SK-N-SH (cell line): ENCODE results near the gene S100A9.

ENCODE experiments used
- CHD2 ChIP-seq: fragments of 150-350 bp; IDR thresholded peaks from 2 replicates; pipeline ENCODE4 v1.6.1; 2018; ENCODE audit warnings: low read length; ENCODE audit not compliant: partially characterized antibody
- CTCF ChIP-seq: fragments of 200-600 bp; sonication (generic); IDR thresholded peaks from 2 replicates; pipeline ENCODE4 v1.6.1; 2017; ENCODE audit warnings: antibody characterized with exemption, mild to moderate bottlenecking, moderate library complexity
- ELF1 ChIP-seq: IDR thresholded peaks from 2 replicates; pipeline ENCODE4 v1.4.0; 2012
- EZH2phosphoT487 ChIP-seq: fragments of 200-600 bp; sonication (generic); IDR thresholded peaks from 2 replicates; pipeline ENCODE4 v1.6.1; 2017; ENCODE audit warnings: low read depth, mixed run types, mild to moderate bottlenecking, antibody characterized with exemption, moderate library complexity, borderline replicate concordance
- FOXM1 ChIP-seq: IDR thresholded peaks from 2 replicates; pipeline ENCODE4 v1.4.0; 2012; ENCODE audit warnings: low read depth, mild to moderate bottlenecking
- JUND ChIP-seq: IDR thresholded peaks from 2 replicates; pipeline ENCODE4 v1.4.0; 2012
- NFIC ChIP-seq: IDR thresholded peaks from 2 replicates; pipeline ENCODE4 v1.4.0; 2012; ENCODE audit warnings: borderline replicate concordance
- TAF1 ChIP-seq: IDR thresholded peaks from 2 replicates; pipeline ENCODE4 v1.6.1; 2012; ENCODE audit warnings: low read depth, mild to moderate bottlenecking, low read length, moderate library complexity, borderline replicate concordance
- USF2 ChIP-seq: fragments of 150-350 bp; IDR thresholded peaks from 2 replicates; pipeline ENCODE4 v1.6.1; 2017; ENCODE audit warnings: antibody characterized with exemption, low read length, low read depth, borderline replicate concordance
- YY1 ChIP-seq: IDR thresholded peaks from 2 replicates; pipeline ENCODE4 v1.4.0; 2012; ENCODE audit warnings: low read depth, mild to moderate bottlenecking
- ZBTB33 ChIP-seq: IDR thresholded peaks from 2 replicates; pipeline ENCODE4 v1.4.0; 2012; ENCODE audit warnings: low read depth, borderline replicate concordance

- TF ChIP-seq FOXM1 = no peak
- TF ChIP-seq CHD2 = no peak
- TF ChIP-seq CTCF = peak; percentile 49
- TF ChIP-seq ZBTB33 = no peak
- TF ChIP-seq JUND = no peak
- no peak for TF ChIP-seq NFIC
- TF ChIP-seq USF2 = no peak
- TF ChIP-seq TAF1 = no peak
- TF ChIP-seq YY1 = no peak
- no peak for TF ChIP-seq ELF1
- TF ChIP-seq EZH2phosphoT487 = no peak
Measured at GRCh38 chr1:153353226-153353947, 4.3 kb upstream of the S100A9 start.
